Measurements from ENCODE around the gene KIF5B. TPM values are rescaled to one million over a fixed set of nuclear protein-coding genes. Genes with fewer than 3 reads are reported as not detected.

The KIF5B gene
- total and polyA plus RNA-seq, 2 experiments from 2014 or later = 63.5 to 81.8 TPM

DNA sequence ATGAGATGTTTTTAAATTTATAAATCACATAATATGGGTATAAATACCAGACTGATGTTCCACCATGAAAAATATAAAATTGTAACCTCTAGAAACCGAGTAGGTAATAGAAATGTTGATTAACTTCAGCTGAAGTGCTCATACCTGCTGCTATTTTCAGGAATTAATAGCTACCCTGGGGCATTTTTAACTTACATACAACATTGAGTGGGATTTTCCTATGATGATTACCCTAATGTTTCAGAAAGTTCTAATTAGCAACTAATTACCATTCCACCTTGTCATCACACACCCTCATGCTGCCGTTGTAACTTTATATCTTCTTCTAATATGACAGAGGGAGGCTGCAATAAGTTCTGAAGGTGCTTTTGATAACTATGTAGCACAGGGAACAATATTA is 74.1 kb downstream of the KIF5B start:
- Histone ChIP-seq H4K20me1 (replicated peaks; ENCODE audit: insufficient read depth) (no peaks in the 10 kb centered on the region), H3K9me2 (ENCODE audit: insufficient read depth) (no peaks in the 10 kb centered on the region), H3K4me2 (no peak overlapping the region), H3K4me1 (ENCODE audit: insufficient read depth) (peaks cover 7% of the 10 kb centered on the region; the same call in 1 of the 2 replicates), H3K4me3 (no peak overlapping the region), H3F3A (replicated peaks; ENCODE audit: low read depth) (no peaks in the 10 kb centered on the region), H3K79me2 (replicated peaks; ENCODE audit: insufficient read depth) (no peaks in the 10 kb centered on the region), H3K27me3 (ENCODE audit: insufficient read depth) (no peaks in the 10 kb centered on the region), H3K27ac (ENCODE audit: low read depth) (no peak overlapping the region), H2AFZ (no peak overlapping the region), H3K36me3 (ENCODE audit: insufficient read depth) (peaks cover 8% of the 10 kb centered on the region; the same call in 1 of the 2 replicates)
- Mint-ChIP-seq H3K4me3 (no peak overlapping the region), H3K27me3 (ENCODE audit: insufficient read depth, low read depth, poor library complexity) (peaks cover 5% of the 10 kb centered on the region), H3K4me1 (peaks cover 8% of the 10 kb centered on the region), H3K9me3 (peaks cover 28% of the 10 kb centered on the region), H3K27ac (no peak overlapping the region), H3K36me3 (ENCODE audit: low read depth) (peaks cover 26% of the 10 kb centered on the region)
- DNase-seq (ENCODE audit: low spot score) (no peak), ATAC-seq (no peak)
- TF ChIP-seq JUNB (IDR thresholded peaks at IDR 0.05; ENCODE audit: unreplicated experiment) (no peak), ZNF331 (CRISPR knock-in tag; IDR thresholded peaks at IDR 0.05; ENCODE audit: low read depth) (no peak), EZH2 (IDR thresholded peaks at IDR 0.05; ENCODE audit: low read depth, unreplicated experiment) (no peak), STAT1 (IDR thresholded peaks at IDR 0.05; ENCODE audit: unreplicated experiment) (no peak)
- TF ChIP-seq, protein P1, sequence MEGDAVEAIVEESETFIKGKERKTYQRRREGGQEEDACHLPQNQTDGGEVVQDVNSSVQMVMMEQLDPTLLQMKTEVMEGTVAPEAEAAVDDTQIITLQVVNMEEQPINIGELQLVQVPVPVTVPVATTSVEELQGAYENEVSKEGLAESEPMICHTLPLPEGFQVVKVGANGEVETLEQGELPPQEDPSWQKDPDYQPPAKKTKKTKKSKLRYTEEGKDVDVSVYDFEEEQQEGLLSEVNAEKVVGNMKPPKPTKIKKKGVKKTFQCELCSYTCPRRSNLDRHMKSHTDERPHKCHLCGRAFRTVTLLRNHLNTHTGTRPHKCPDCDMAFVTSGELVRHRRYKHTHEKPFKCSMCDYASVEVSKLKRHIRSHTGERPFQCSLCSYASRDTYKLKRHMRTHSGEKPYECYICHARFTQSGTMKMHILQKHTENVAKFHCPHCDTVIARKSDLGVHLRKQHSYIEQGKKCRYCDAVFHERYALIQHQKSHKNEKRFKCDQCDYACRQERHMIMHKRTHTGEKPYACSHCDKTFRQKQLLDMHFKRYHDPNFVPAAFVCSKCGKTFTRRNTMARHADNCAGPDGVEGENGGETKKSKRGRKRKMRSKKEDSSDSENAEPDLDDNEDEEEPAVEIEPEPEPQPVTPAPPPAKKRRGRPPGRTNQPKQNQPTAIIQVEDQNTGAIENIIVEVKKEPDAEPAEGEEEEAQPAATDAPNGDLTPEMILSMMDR (conservative IDR thresholded peaks at IDR 0.05; ENCODE audit: low read depth in 2 of 2) = no peak
- TF ChIP-seq, protein P2, sequence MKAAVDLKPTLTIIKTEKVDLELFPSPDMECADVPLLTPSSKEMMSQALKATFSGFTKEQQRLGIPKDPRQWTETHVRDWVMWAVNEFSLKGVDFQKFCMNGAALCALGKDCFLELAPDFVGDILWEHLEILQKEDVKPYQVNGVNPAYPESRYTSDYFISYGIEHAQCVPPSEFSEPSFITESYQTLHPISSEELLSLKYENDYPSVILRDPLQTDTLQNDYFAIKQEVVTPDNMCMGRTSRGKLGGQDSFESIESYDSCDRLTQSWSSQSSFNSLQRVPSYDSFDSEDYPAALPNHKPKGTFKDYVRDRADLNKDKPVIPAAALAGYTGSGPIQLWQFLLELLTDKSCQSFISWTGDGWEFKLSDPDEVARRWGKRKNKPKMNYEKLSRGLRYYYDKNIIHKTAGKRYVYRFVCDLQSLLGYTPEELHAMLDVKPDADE (IDR thresholded peaks at IDR 0.05) = no peak

DNA sequence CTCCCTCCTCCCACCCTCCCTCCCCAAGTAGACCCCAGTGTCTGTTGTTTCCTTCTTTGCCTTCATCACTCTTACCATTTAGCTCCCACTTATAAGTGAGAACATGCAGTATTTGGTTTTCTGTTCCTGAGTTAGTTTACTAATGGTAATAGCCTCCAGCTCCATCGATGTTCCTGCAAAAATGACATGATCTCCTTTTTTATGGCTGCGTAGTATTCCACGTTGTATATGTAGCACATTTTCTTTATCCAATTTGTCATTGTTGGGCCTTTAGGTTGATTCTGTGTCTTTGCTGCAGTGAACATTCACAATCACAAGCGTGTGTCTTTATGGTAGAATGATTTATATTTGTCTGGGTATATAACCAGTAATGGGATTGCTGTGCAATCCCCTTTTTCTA is 75.8 kb downstream of the KIF5B start:
- H3K27me3 Mint-ChIP-seq (ENCODE audit: insufficient read depth, low read depth, poor library complexity) = peaks cover 5% of the 10 kb centered on the region
- Histone ChIP-seq H3K27ac (ENCODE audit: low read depth) (no peak overlapping the region), H3K4me1 (ENCODE audit: insufficient read depth) (peaks cover 8% of the 10 kb centered on the region; the same call in 1 of the 2 replicates), H3F3A (replicated peaks; ENCODE audit: low read depth) (no peaks in the 10 kb centered on the region), H4K20me1 (replicated peaks; ENCODE audit: insufficient read depth) (no peaks in the 10 kb centered on the region), H3K4me2 (no peak overlapping the region), H2AFZ (no peak overlapping the region), H3K27me3 (ENCODE audit: insufficient read depth) (no peaks in the 10 kb centered on the region), H3K79me2 (replicated peaks; ENCODE audit: insufficient read depth) (no peaks in the 10 kb centered on the region), H3K36me3 (ENCODE audit: insufficient read depth) (peaks cover 8% of the 10 kb centered on the region; the same call in 1 of the 2 replicates), H3K4me3 (no peak overlapping the region), H3K9me2 (ENCODE audit: insufficient read depth) (no peaks in the 10 kb centered on the region; the same call in 1 of the 2 replicates)
- peaks cover 10% of the 10 kb centered on the region for H3K4me1 Mint-ChIP-seq
- no peak overlapping the region for H3K4me3 Mint-ChIP-seq
- peaks cover 27% of the 10 kb centered on the region for H3K9me3 Mint-ChIP-seq
- ATAC-seq (no peak), DNase-seq (ENCODE audit: low spot score) (no peak)
- H3K27ac Mint-ChIP-seq = no peak overlapping the region
- peaks cover 29% of the 10 kb centered on the region for H3K36me3 Mint-ChIP-seq (ENCODE audit: low read depth)
- TF ChIP-seq, protein P3, sequence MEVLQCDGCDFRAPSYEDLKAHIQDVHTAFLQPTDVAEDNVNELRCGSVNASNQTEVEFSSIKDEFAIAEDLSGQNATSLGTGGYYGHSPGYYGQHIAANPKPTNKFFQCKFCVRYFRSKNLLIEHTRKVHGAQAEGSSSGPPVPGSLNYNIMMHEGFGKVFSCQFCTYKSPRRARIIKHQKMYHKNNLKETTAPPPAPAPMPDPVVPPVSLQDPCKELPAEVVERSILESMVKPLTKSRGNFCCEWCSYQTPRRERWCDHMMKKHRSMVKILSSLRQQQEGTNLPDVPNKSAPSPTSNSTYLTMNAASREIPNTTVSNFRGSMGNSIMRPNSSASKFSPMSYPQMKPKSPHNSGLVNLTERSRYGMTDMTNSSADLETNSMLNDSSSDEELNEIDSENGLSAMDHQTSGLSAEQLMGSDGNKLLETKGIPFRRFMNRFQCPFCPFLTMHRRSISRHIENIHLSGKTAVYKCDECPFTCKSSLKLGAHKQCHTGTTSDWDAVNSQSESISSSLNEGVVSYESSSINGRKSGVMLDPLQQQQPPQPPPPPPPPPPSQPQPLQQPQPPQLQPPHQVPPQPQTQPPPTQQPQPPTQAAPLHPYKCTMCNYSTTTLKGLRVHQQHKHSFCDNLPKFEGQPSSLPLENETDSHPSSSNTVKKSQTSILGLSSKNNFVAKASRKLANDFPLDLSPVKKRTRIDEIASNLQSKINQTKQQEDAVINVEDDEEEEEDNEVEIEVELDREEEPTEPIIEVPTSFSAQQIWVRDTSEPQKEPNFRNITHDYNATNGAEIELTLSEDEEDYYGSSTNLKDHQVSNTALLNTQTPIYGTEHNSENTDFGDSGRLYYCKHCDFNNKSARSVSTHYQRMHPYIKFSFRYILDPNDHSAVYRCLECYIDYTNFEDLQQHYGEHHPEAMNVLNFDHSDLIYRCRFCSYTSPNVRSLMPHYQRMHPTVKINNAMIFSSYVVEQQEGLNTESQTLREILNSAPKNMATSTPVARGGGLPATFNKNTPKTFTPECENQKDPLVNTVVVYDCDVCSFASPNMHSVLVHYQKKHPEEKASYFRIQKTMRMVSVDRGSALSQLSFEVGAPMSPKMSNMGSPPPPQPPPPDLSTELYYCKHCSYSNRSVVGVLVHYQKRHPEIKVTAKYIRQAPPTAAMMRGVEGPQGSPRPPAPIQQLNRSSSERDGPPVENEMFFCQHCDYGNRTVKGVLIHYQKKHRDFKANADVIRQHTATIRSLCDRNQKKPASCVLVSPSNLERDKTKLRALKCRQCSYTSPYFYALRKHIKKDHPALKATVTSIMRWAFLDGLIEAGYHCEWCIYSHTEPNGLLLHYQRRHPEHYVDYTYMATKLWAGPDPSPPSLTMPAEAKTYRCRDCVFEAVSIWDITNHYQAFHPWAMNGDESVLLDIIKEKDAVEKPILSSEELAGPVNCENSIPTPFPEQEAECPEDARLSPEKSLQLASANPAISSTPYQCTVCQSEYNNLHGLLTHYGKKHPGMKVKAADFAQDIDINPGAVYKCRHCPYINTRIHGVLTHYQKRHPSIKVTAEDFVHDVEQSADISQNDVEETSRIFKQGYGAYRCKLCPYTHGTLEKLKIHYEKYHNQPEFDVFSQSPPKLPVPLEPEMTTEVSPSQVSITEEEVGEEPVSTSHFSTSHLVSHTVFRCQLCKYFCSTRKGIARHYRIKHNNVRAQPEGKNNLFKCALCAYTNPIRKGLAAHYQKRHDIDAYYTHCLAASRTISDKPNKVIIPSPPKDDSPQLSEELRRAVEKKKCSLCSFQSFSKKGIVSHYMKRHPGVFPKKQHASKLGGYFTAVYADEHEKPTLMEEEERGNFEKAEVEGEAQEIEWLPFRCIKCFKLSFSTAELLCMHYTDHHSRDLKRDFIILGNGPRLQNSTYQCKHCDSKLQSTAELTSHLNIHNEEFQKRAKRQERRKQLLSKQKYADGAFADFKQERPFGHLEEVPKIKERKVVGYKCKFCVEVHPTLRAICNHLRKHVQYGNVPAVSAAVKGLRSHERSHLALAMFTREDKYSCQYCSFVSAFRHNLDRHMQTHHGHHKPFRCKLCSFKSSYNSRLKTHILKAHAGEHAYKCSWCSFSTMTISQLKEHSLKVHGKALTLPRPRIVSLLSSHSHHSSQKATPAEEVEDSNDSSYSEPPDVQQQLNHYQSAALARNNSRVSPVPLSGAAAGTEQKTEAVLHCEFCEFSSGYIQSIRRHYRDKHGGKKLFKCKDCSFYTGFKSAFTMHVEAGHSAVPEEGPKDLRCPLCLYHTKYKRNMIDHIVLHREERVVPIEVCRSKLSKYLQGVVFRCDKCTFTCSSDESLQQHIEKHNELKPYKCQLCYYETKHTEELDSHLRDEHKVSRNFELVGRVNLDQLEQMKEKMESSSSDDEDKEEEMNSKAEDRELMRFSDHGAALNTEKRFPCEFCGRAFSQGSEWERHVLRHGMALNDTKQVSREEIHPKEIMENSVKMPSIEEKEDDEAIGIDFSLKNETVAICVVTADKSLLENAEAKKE (CRISPR knock-in tag; IDR thresholded peaks at IDR 0.05) = no peak
- TF ChIP-seq, protein P1 (conservative IDR thresholded peaks at IDR 0.05; ENCODE audit: low read depth in 2 of 2) = no peak
- TF ChIP-seq ZNF331 (CRISPR knock-in tag; IDR thresholded peaks at IDR 0.05; ENCODE audit: low read depth) (no peak), EZH2 (IDR thresholded peaks at IDR 0.05; ENCODE audit: low read depth, unreplicated experiment) (no peak)

All from GM23338 (cell line).